ENCODE results near the gene POPDC2.

Gene POPDC2

DNA sequence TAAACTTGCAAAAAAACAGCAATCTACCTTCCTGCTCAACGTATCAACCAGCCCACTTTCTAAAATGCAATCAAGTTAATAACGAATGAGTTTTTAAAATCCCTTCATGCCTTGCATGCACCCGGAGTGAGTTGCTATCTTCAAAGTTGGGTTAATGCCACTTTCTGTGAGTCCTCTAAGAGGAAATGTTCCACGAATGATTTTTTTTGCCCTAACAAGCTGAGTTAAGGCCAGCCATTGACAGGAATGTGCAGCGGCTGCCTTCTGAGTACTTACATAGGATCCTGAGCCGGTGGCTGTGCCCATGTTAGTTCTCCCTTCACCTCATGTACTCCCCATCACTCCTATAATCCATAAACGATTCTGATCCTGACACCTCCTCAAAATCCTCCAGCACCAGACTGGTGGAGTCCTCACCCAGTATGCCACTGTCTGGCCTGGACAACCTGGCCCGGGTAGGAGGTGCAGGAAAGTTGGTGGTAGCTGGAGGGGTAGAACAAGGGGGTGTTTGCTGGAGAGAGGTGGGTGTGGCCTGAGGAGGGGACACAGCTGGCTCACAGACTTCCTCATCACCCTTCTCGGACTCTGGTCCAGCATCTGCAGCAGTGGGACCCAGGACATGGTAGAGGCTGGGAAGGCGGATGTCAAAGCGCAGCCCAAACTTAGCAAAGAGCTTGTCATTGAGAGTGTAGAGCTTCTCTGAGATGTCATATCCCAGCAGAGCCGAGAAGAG, 12.4 kb downstream of the POPDC2 start:
- no peak overlapping the region for H3K27ac ChIP-seq (ENCODE audit: low read length)
- no peaks in the 10 kb centered on the region for H3K36me3 ChIP-seq (ENCODE audit: control insufficient read depth, low read depth, low read length)
- no peak overlapping the region for H3K9ac ChIP-seq (ENCODE audit: low read length)
- no peak overlapping the region for H3K4me3 ChIP-seq (ENCODE audit: low read length)
- peaks cover 7% of the 10 kb centered on the region for H3K4me1 ChIP-seq (ENCODE audit: control insufficient read depth, low read depth, low read length)
- H3K27me3 ChIP-seq (ENCODE audit: control insufficient read depth, insufficient read depth, low read length), result no peaks in the 10 kb centered on the region
- H3K9me3 ChIP-seq (ENCODE audit: control insufficient read depth, low read depth, low read length), result no peaks in the 10 kb centered on the region

DNA sequence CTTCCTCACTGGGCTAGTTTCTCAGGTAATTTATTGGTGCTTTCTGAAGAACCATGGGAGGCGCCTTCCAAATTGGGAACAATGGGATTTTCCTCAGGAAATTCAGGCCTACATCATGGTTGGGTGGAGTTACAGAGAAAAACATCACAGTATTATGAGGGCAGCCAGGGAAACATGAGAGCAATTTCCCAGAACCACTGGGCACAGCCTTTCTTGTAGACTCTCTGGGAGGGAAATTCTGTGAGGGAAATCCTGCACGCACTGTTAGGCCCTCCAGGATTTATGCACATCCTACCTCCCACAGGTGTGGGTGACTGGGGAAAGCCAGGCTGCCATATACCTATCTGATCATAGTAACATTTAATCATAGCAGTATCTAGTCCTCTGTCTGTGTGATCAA, 13.2 kb downstream of the POPDC2 start:
- Histone ChIP-seq H3K9me3 (ENCODE audit: control insufficient read depth, low read depth, low read length) (no peaks in the 10 kb centered on the region), H3K27ac (ENCODE audit: low read length) (peak overlapping the region; percentile 30), H3K9ac (ENCODE audit: low read length) (no peak overlapping the region), H3K4me1 (ENCODE audit: control insufficient read depth, low read depth, low read length) (peaks cover 7% of the 10 kb centered on the region), H3K36me3 (ENCODE audit: control insufficient read depth, low read depth, low read length) (no peaks in the 10 kb centered on the region), H3K4me3 (ENCODE audit: low read length) (no peak overlapping the region), H3K27me3 (ENCODE audit: control insufficient read depth, insufficient read depth, low read length) (no peaks in the 10 kb centered on the region)

DNA sequence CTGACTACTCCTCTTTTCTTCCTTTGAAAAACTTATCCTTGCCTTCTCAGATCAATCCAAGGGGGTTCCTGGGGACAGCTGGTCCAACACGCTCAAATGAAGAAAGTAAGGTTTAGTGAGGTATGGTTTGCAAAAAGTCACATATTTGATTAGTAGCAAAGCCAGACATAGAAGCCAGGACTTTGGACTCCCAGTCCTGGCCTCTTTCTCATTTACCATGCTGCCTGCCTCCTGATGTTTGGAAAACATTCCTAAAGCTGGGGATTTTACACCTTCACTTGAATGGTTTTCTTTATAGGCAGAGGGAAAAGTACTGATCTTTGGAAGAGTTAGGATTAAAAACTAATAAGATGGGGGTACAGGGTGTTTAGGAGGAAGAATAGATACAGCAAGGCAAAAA, 14.6 kb downstream of the POPDC2 start:
- no peak overlapping the region for H3K27ac ChIP-seq (ENCODE audit: low read length)
- H3K9ac ChIP-seq (ENCODE audit: low read length), result no peak overlapping the region
- no peaks in the 10 kb centered on the region for H3K27me3 ChIP-seq (ENCODE audit: control insufficient read depth, insufficient read depth, low read length)
- H3K9me3 ChIP-seq (ENCODE audit: control insufficient read depth, low read depth, low read length), result no peaks in the 10 kb centered on the region
- H3K4me3 ChIP-seq (ENCODE audit: low read length), result no peak overlapping the region
- H3K4me1 ChIP-seq (ENCODE audit: control insufficient read depth, low read depth, low read length), result peaks cover 7% of the 10 kb centered on the region
- H3K36me3 ChIP-seq (ENCODE audit: control insufficient read depth, low read depth, low read length), result no peaks in the 10 kb centered on the region

DNA sequence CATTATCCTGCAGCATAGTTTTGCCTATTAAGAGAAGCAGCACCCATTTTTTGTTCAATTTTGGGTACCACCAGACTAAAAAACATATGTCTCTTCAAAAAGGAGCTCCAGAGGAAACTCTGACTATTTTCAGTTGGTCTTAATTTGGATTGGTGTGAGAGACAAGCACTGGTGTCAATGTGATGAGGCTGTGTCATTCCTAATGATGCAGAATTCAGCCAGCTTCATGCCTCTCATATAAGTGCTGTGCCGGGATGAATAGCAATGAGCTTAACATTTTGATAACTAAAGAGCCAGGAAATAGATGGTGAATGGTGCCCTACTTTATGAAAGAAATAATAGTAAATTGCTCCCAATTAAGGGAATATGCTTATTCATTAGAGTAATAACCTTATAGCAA, 15.9 kb downstream of the POPDC2 start:
- Histone ChIP-seq H3K9ac (ENCODE audit: low read length) (no peak overlapping the region), H3K27me3 (ENCODE audit: control insufficient read depth, insufficient read depth, low read length) (no peaks in the 10 kb centered on the region), H3K9me3 (ENCODE audit: control insufficient read depth, low read depth, low read length) (no peaks in the 10 kb centered on the region), H3K36me3 (ENCODE audit: control insufficient read depth, low read depth, low read length) (no peaks in the 10 kb centered on the region), H3K4me1 (ENCODE audit: control insufficient read depth, low read depth, low read length) (peaks cover 7% of the 10 kb centered on the region), H3K27ac (ENCODE audit: low read length) (no peak overlapping the region), H3K4me3 (ENCODE audit: low read length) (no peak overlapping the region)

DNA sequence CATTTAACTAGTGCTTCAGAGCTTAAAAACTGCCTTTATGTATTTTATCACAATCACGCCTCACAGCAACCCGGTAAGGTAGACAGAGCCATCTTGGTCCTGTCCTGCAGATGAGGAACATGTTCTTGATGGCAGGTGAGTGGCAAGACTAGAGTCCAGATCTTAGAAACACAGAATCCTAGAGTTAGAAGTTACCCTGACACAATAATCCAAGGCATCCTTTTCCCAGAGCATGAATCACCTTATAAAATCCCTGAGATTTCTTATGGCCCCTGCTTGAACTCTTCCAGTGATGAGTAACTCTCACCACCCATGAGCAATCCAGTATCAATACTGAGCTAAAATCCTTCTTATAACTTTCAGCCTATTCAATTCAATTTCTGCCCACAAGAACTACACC, 16.9 kb downstream of the POPDC2 start:
- Histone ChIP-seq H3K9ac (ENCODE audit: low read length) (no peak overlapping the region), H3K27ac (ENCODE audit: low read length) (no peak overlapping the region), H3K4me3 (ENCODE audit: low read length) (no peak overlapping the region)

DNA sequence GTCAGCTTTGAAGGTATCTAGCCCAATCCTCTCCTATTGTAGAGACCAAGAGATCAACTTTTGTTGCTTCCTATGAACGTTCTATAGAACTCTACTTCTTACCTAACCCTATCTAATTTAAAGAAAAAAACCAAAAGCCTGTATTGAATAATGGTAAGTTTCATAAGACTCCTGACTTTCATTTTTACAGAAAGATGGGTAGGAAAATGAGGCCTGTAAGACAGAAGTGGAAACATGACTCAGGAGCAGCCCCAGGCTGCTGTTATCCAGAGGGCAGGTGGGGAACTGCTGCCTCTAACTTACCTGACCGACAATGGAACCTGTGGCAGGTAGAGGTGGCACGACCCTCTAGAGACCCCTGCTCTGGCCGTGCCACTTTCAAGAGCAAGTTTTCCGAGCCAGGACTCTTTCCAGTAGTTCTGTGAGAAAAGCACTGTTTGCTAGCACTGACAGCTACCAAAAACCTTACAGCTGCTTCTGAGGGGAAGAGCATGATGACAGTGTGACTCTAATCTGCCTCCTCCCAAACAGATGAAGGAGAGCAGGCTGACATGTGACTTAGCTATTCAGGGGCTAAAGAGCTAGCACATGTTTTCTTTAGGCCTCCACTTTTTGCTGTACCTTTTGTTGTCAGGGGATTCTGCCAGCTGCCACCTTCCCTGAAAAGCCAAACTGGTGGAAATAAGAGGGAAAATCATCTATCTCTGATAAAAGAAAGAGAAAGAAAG, 17.5 kb downstream of the POPDC2 start:
- H3K27me3 ChIP-seq (ENCODE audit: control insufficient read depth, insufficient read depth, low read length), result no peaks in the 10 kb centered on the region
- no peak overlapping the region for H3K4me3 ChIP-seq (ENCODE audit: low read length)
- H3K9me3 ChIP-seq (ENCODE audit: control insufficient read depth, low read depth, low read length), result no peaks in the 10 kb centered on the region
- H3K9ac ChIP-seq (ENCODE audit: low read length), result no peak overlapping the region
- no peak overlapping the region for H3K27ac ChIP-seq (ENCODE audit: low read length)
- peaks cover 7% of the 10 kb centered on the region for H3K4me1 ChIP-seq (ENCODE audit: control insufficient read depth, low read depth, low read length)
- no peaks in the 10 kb centered on the region for H3K36me3 ChIP-seq (ENCODE audit: control insufficient read depth, low read depth, low read length)

More for the DNA sequence above, 16.9 kb downstream of the POPDC2 start:
- Histone ChIP-seq H3K36me3 (ENCODE audit: control insufficient read depth, low read depth, low read length) (no peaks in the 10 kb centered on the region), H3K27me3 (ENCODE audit: control insufficient read depth, insufficient read depth, low read length) (no peaks in the 10 kb centered on the region), H3K4me1 (ENCODE audit: control insufficient read depth, low read depth, low read length) (peaks cover 7% of the 10 kb centered on the region), H3K9me3 (ENCODE audit: control insufficient read depth, low read depth, low read length) (no peaks in the 10 kb centered on the region)

DNA sequence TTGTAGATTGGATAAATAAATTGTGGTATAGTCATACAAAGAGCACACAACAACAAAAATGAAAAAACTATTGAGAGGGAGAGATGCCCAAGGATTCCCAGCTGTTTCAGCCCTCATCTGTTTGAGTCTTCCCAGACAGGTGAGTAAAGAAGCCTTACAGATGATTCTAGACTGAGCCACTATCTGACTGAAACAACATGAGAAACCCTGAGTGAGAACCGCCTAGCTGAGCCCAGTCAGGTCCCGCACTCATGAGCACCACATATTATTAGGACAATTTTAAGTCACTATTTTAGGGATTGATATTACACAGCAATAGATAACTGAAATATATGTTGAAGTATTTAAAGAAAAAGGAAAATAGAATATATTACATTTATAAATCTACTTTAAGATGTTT, 19.0 kb downstream of the POPDC2 start:
- H3K27ac ChIP-seq (ENCODE audit: low read length), result no peak overlapping the region
- no peak overlapping the region for H3K4me3 ChIP-seq (ENCODE audit: low read length)
- H3K27me3 ChIP-seq (ENCODE audit: control insufficient read depth, insufficient read depth, low read length), result no peaks in the 10 kb centered on the region
- H3K36me3 ChIP-seq (ENCODE audit: control insufficient read depth, low read depth, low read length), result no peaks in the 10 kb centered on the region
- H3K9ac ChIP-seq (ENCODE audit: low read length), result no peak overlapping the region
- H3K4me1 ChIP-seq (ENCODE audit: control insufficient read depth, low read depth, low read length), result no peaks in the 10 kb centered on the region
- H3K9me3 ChIP-seq (ENCODE audit: control insufficient read depth, low read depth, low read length), result no peaks in the 10 kb centered on the region

DNA sequence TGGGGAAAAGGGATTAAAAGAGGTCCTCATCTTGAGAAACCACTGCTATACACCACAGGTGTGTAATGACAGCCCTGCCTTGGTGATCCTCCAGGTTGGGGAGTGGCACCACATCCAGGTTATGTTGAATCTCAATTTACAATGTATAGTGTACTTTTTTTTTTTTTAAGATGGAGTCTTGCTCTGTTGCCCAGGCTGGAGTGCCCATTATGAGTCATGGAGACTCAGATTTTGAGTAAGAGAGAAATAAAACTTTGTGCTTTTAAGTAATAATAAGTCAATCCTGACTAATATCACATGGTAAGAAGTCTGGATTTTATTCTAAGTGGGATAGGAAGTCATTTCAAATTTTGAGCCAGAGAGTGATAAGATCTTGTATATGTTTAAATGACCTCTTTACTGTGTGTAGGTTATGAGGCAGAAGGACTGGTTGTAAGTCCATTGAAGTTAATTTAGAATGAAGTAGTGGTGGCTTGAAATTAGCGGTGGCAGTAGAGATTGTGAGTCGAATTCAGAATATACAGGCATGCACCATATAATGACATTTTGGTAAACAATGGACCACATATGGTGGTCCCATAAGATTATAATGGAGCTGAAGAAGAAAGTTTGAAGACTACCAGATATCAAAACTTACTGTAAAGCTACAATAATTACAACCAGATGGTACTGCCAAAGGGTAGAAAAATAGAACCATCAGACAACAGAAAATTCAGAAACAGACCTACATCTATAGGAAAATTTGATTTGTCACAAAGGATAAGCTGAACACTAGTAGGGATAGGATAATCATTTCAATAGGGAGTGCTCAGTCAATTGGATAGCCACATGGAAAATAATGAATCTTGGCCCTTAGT, 20.7 kb downstream of the POPDC2 start:
- H3K9me3 ChIP-seq (ENCODE audit: control insufficient read depth, low read depth, low read length), result no peaks in the 10 kb centered on the region
- H3K4me1 ChIP-seq (ENCODE audit: control insufficient read depth, low read depth, low read length), result no peaks in the 10 kb centered on the region
- H3K27me3 ChIP-seq (ENCODE audit: control insufficient read depth, insufficient read depth, low read length), result no peaks in the 10 kb centered on the region
- H3K9ac ChIP-seq (ENCODE audit: low read length), result no peak overlapping the region
- no peak overlapping the region for H3K27ac ChIP-seq (ENCODE audit: low read length)
- no peak overlapping the region for H3K4me3 ChIP-seq (ENCODE audit: low read length)
- no peaks in the 10 kb centered on the region for H3K36me3 ChIP-seq (ENCODE audit: control insufficient read depth, low read depth, low read length)

DNA sequence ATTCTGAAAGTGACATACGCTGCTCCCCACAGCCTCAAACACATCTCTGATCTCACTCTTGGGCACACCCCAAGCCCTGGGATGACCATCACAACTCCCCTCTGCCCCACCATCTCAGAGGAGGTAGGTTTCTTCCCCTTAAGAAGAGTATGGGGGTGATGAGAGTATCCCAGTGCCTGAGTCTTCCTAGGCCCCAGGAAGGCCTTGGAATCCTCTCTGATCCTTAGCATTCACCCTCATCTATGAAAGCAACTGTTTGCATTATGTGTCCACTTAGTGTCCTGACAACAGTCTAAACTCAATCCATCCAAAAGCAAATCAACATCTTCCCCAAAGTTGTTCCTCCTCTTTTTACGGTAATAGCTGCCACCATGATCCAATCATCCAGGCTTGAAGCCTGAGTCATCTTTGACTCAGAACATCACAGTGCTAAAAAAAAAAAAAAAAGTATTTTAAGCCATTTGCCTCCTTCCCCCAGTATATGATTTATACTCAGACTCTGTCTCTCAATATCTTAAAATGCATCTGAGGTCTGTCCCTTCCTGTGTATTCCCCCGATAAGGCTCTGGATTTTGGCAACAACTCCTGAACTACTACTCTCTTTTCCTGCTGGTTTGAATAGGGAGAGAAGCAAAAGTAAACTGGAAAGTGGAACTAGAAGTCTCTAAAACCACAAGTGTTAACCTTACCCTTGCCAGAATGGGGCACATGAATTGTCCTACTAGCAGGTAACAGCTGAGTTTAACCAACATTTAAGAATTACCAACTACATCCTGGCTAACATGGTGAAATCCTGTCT, 22.5 kb downstream of the POPDC2 start:
- H3K27ac ChIP-seq (ENCODE audit: low read length), result no peak overlapping the region
- H3K9ac ChIP-seq (ENCODE audit: low read length), result no peak overlapping the region
- H3K27me3 ChIP-seq (ENCODE audit: control insufficient read depth, insufficient read depth, low read length), result no peaks in the 10 kb centered on the region
- H3K36me3 ChIP-seq (ENCODE audit: control insufficient read depth, low read depth, low read length), result no peaks in the 10 kb centered on the region
- H3K4me3 ChIP-seq (ENCODE audit: low read length), result no peak overlapping the region
- no peaks in the 10 kb centered on the region for H3K9me3 ChIP-seq (ENCODE audit: control insufficient read depth, low read depth, low read length)
- no peaks in the 10 kb centered on the region for H3K4me1 ChIP-seq (ENCODE audit: control insufficient read depth, low read depth, low read length)

DNA sequence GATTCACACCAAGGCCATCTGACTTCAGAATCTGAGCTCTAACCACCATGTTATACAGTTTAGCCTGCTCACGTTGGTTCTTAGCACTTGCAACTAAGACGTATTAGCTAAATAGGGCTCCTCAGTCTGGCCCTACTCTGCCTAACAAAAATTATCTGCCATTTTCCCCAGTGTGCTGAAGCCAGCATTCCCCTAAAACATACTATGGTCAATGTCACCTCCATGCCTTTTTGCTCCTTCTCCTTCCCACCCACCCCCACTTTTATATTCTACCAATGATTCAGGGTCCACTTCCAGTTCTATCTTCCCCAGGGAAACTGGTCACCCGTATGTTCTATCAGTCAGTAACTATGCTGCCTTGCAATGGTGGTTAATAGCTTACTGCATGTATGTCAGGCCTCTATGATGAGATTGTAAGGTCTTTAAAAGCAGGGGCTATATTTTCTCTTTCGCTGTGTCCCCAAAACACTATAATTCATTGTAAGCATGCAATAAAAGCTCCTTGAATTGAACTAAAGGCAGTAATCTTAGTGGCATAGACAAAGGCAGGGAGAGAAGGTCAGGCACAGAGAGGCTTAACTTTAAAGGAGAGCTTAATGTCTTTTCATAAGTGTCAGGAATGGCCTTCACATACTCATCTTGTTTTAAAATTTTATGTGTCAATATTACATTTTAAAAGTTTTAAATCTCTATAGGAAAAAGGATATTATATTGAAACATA, 23.3 kb downstream of the POPDC2 start:
- H3K27ac ChIP-seq (ENCODE audit: low read length), result no peak overlapping the region
- no peaks in the 10 kb centered on the region for H3K36me3 ChIP-seq (ENCODE audit: control insufficient read depth, low read depth, low read length)
- no peak overlapping the region for H3K4me3 ChIP-seq (ENCODE audit: low read length)
- no peaks in the 10 kb centered on the region for H3K4me1 ChIP-seq (ENCODE audit: control insufficient read depth, low read depth, low read length)
- no peak overlapping the region for H3K9ac ChIP-seq (ENCODE audit: low read length)
- H3K9me3 ChIP-seq (ENCODE audit: control insufficient read depth, low read depth, low read length), result no peaks in the 10 kb centered on the region
- no peaks in the 10 kb centered on the region for H3K27me3 ChIP-seq (ENCODE audit: control insufficient read depth, insufficient read depth, low read length)
